ENCODE data around the gene SALL3.

Gene SALL3

DNA sequence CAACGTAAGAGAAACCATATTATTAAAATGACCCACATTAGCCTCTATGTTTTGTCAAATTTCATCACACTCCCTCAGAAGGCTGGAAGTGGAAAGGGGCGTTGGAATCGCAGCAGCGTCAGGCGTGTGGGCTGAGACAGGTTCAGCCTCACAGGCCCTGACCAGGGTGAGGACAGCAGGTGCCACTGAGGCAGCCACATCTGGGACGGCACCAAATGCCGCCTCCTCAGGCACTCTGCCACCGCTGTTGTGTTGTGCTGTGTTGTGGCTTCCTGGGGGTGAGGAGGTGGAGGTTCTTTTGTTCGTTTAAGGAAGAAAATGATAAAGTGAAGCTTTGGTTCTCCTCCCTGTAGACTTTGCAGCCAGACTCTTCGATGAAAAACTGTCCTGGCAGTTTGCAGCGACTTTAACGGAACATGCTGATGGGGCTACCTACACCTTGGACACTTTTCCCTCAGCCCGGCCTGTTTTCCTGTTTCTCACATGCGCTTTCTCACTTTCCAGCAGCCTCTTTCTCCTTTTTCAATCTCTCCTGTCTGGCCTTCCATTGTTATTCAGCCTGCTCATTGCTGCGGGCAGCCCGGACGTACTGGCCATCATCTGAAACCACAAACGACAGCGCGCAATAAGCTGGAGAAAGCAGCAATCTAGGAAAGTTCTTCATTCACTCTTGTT lies 44.9 kb upstream of the SALL3 start:
- H3K27me3 ChIP-seq (ENCODE audit: insufficient read depth, poor library complexity, severe bottlenecking): peaks cover 4% of the 10 kb centered on the region
- H3K4me3 ChIP-seq (replicated peaks; ENCODE audit: insufficient read depth, low read length): no peak overlapping the region
- no peak overlapping the region for H3K27ac ChIP-seq (replicated peaks)
- no peak for DNase-seq (ENCODE audit: low read depth in 1 of 2, low spot score in 1 of 2)
- no peak for TF ChIP-seq POLR2AphosphoS5 (IDR thresholded peaks at IDR 0.05; ENCODE audit: low read depth)

DNA sequence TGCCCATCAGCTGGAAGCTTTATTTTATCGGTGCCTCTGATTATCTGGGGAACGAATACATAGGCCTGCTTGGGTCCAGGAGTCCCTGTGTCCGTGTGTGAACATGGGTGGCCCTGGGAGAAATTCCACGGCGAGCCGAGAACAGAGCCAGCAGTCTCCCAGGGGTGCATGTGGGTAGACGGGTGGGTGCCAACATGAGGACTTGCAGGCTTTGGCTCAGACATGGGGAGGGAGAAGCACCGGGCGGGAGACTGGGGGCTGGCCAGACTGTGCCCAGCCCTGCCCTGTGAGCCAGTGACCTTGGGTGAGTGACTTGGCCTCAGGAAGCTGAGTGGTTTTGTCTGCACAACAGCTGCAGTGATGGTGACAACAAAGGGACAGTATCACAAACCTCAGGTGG lies 44.2 kb upstream of the SALL3 start:
- H3K27me3 ChIP-seq (ENCODE audit: insufficient read depth, poor library complexity, severe bottlenecking): peaks cover 4% of the 10 kb centered on the region

DNA sequence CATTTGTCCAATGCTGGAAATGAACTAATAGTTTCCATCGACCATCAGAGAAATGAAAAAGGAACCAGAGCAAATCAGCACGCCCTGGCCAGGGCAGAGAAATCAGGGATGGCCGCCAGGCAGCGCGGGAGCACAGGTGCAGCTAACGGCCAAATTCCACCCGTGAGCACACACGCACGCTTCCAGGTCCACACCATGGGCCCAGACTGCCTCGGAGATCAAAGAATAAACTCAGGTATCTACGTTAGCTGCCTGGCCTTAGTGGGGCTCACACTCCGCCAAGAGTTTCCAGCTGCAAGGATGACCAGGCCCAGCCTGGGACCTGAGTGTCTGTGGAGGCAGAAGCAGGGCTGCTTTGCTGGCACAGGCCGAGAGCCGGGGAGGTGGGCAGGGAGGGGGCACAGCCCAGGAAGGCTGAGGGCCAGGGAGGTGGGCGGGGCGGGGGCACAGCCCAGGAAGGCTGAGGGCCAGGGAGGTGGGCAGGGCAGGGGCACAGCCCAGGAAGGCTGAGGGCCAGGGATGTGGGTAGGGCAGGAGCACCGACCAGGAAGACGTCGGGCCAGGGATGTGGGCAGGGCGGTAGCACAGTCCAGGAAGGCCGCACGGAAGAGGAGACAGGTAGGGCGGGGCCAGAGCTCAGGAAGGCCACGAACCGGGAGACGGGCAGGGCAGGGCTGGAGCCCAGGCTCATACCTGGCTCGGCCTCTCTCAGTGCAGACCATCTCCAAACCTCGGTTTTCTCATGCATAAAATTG lies 43.2 kb upstream of the SALL3 start:
- DNase-seq (ENCODE audit: low read depth in 1 of 2, low spot score in 1 of 2): no peak
- Histone ChIP-seq H3K4me3 (replicated peaks; ENCODE audit: insufficient read depth, low read length) (no peak overlapping the region), H3K27ac (replicated peaks) (no peak overlapping the region), H3K27me3 (ENCODE audit: insufficient read depth, poor library complexity, severe bottlenecking) (peaks cover 8% of the 10 kb centered on the region)
- TF ChIP-seq GABPA (IDR thresholded peaks at IDR 0.05; ENCODE audit: low read depth) (no peak), POLR2AphosphoS5 (IDR thresholded peaks at IDR 0.05; ENCODE audit: low read depth) (no peak), SPI1 (IDR thresholded peaks at IDR 0.05; ENCODE audit: borderline replicate concordance, low read depth) (no peak), CTCF (IDR thresholded peaks at IDR 0.05; ENCODE audit: insufficient read depth, low read length) (no peak)
- TF ChIP-seq, protein P1, sequence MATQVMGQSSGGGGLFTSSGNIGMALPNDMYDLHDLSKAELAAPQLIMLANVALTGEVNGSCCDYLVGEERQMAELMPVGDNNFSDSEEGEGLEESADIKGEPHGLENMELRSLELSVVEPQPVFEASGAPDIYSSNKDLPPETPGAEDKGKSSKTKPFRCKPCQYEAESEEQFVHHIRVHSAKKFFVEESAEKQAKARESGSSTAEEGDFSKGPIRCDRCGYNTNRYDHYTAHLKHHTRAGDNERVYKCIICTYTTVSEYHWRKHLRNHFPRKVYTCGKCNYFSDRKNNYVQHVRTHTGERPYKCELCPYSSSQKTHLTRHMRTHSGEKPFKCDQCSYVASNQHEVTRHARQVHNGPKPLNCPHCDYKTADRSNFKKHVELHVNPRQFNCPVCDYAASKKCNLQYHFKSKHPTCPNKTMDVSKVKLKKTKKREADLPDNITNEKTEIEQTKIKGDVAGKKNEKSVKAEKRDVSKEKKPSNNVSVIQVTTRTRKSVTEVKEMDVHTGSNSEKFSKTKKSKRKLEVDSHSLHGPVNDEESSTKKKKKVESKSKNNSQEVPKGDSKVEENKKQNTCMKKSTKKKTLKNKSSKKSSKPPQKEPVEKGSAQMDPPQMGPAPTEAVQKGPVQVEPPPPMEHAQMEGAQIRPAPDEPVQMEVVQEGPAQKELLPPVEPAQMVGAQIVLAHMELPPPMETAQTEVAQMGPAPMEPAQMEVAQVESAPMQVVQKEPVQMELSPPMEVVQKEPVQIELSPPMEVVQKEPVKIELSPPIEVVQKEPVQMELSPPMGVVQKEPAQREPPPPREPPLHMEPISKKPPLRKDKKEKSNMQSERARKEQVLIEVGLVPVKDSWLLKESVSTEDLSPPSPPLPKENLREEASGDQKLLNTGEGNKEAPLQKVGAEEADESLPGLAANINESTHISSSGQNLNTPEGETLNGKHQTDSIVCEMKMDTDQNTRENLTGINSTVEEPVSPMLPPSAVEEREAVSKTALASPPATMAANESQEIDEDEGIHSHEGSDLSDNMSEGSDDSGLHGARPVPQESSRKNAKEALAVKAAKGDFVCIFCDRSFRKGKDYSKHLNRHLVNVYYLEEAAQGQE (IDR thresholded peaks at IDR 0.05; ENCODE audit: insufficient replicate concordance, low read depth): no peak

More for the DNA sequence above, 44.2 kb upstream of the SALL3 start:
- H3K4me3 ChIP-seq (replicated peaks; ENCODE audit: insufficient read depth, low read length): no peak overlapping the region
- H3K27ac ChIP-seq (replicated peaks): no peak overlapping the region
- TF ChIP-seq GABPA (IDR thresholded peaks at IDR 0.05; ENCODE audit: low read depth): no peak
- no peak for TF ChIP-seq CTCF (IDR thresholded peaks at IDR 0.05; ENCODE audit: insufficient read depth, low read length)
- TF ChIP-seq, protein P1 (IDR thresholded peaks at IDR 0.05; ENCODE audit: insufficient replicate concordance, low read depth): no peak
- TF ChIP-seq POLR2AphosphoS5 (IDR thresholded peaks at IDR 0.05; ENCODE audit: low read depth): no peak
- no peak for TF ChIP-seq SPI1 (IDR thresholded peaks at IDR 0.05; ENCODE audit: borderline replicate concordance, low read depth)
- no peak for DNase-seq (ENCODE audit: low read depth in 1 of 2, low spot score in 1 of 2)

DNA sequence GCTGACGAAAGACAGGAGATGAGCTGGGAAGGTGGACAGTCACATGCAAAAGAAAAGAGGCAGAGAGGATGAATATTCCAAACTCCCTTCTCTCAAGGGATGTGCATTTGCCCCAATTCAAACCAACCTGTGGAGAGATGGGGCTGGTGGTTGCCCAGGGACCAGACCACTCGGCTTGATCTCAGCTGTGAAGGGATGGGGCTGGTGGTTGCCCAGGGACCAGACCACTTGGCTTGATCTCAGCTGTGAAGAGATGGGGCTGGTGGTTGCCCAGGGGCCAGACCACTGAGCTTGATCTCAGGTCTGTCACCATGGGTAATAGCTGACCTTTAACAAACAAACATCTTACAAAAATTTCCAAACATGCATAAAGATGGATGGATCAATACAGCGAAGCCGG lies 42.5 kb upstream of the SALL3 start:
- Histone ChIP-seq H3K27me3 (ENCODE audit: insufficient read depth, poor library complexity, severe bottlenecking) (peaks cover 3% of the 10 kb centered on the region), H3K4me3 (replicated peaks; ENCODE audit: insufficient read depth, low read length) (no peak overlapping the region), H3K27ac (replicated peaks) (no peak overlapping the region)
- TF ChIP-seq GABPA (IDR thresholded peaks at IDR 0.05; ENCODE audit: low read depth) (no peak), SPI1 (IDR thresholded peaks at IDR 0.05; ENCODE audit: borderline replicate concordance, low read depth) (no peak), CTCF (IDR thresholded peaks at IDR 0.05; ENCODE audit: insufficient read depth, low read length) (no peak), POLR2AphosphoS5 (IDR thresholded peaks at IDR 0.05; ENCODE audit: low read depth) (no peak)
- TF ChIP-seq, protein P1 (IDR thresholded peaks at IDR 0.05; ENCODE audit: insufficient replicate concordance, low read depth): no peak
- DNase-seq (ENCODE audit: low read depth in 1 of 2, low spot score in 1 of 2): no peak

All from HL-60 (cell line).